GM23248 (cell line): ENCODE data around the gene TOP3B. TPM values are rescaled to one million over a fixed set of nuclear protein-coding genes. Genes with fewer than 3 reads are reported as not detected.

Source experiments
- DNase-seq: peaks from one replicate; pipeline ENCODE4 v3.0.0-alpha.2; 2015
- H2AFZ ChIP-seq: fragments of 200-600 bp; sonication (generic); 2 replicates; pipeline ENCODE4 v1.6.1; 2016; ENCODE audit warnings: antibody characterized with exemption
- H3F3A ChIP-seq: fragments of 200-600 bp; sonication (generic); 2 replicates; pipeline ENCODE4 v1.6.1; 2016; ENCODE audit warnings: mild to moderate bottlenecking, antibody characterized with exemption, mixed run types; ENCODE audit not compliant: insufficient read depth
- H3K27ac ChIP-seq: fragments of 200-600 bp; sonication (generic); 2 replicates; pipeline ENCODE4 v1.5.1; 2016; ENCODE audit warnings: mild to moderate bottlenecking
- H3K27me3 ChIP-seq: fragments of 200-600 bp; sonication (generic); replicated peaks from 2 replicates; pipeline ENCODE4 v1.6.1; 2016; ENCODE audit warnings: mild to moderate bottlenecking; ENCODE audit not compliant: insufficient read depth
- H3K36me3 ChIP-seq: fragments of 200-600 bp; sonication (generic); 2 replicates; pipeline ENCODE4 v1.6.1; 2016; ENCODE audit warnings: low read depth, mild to moderate bottlenecking
- H3K4me1 ChIP-seq: fragments of 200-600 bp; sonication (generic); 2 replicates; pipeline ENCODE4 v1.6.1; 2016; ENCODE audit warnings: mild to moderate bottlenecking; ENCODE audit not compliant: insufficient read depth
- H3K4me2 ChIP-seq: fragments of 200-600 bp; sonication (generic); one replicate; pipeline ENCODE4 v1.6.1; 2016; ENCODE audit warnings: mild to moderate bottlenecking; ENCODE audit not compliant: unreplicated experiment
- H3K4me3 ChIP-seq: fragments of 200-600 bp; sonication (generic); 2 replicates; pipeline ENCODE4 v1.5.1; 2016; ENCODE audit warnings: mild to moderate bottlenecking
- H3K79me2 ChIP-seq: fragments of 200-600 bp; sonication (generic); 2 replicates; pipeline ENCODE4 v1.6.1; 2016; ENCODE audit warnings: mild to moderate bottlenecking; ENCODE audit not compliant: insufficient read depth
- H3K9ac ChIP-seq: fragments of 200-600 bp; sonication (generic); 2 replicates; pipeline ENCODE4 v1.6.1; 2016; ENCODE audit warnings: mild to moderate bottlenecking
- H3K9me2 ChIP-seq: fragments of 200-600 bp; sonication (generic); 2 replicates; pipeline ENCODE4 v1.6.1; 2016; ENCODE audit warnings: mixed run types, mild to moderate bottlenecking, moderate library complexity; ENCODE audit not compliant: insufficient read depth
- H3K9me3 ChIP-seq: fragments of 200-600 bp; sonication (generic); one replicate; pipeline ENCODE4 v1.6.1; 2017; ENCODE audit warnings: low read depth
- H4K20me1 ChIP-seq: fragments of 200-600 bp; sonication (generic); 2 replicates; pipeline ENCODE4 v1.6.0; 2016; ENCODE audit not compliant: insufficient read depth
- EZH2 ChIP-seq: fragments of 200-600 bp; sonication (generic); IDR thresholded peaks from 2 replicates; pipeline ENCODE4 v1.6.1; 2018; ENCODE audit warnings: antibody characterized with exemption, mild to moderate bottlenecking; ENCODE audit not compliant: insufficient read depth, poor library complexity, severe bottlenecking
- EZH2phosphoT487 ChIP-seq: fragments of 200-600 bp; sonication (generic); IDR thresholded peaks from 2 replicates; pipeline ENCODE4 v1.6.1; 2018; ENCODE audit warnings: antibody characterized with exemption, moderate library complexity, mild to moderate bottlenecking, low read depth; ENCODE audit not compliant: insufficient read depth
- WGBS, 2 experiments: methylation state at CpG; one replicate each; pipeline ENCODE4 v1.1.6; 2015 to 2017; ENCODE audit warnings: low lambda C conversion rate in 2 of 2, low coverage in 1 of 2; ENCODE audit errors: missing lambda C conversion rate in 2 of 2; 5-methylcytosine and 5-hydroxymethylcytosine counted together
- in situ Hi-C: fragments of 300-500 bp; cut with MboI; formaldehyde crosslinking; loops from 2 replicates; pipeline ENCODE4 v1.15.0; 2020
- polyA plus RNA-seq: library from polyadenylated mRNA; unstranded; fragments of >200 nt; fragmentation: Nextera tagmentation; extraction: Ambion mirVana; gene quantifications from 2 replicates; pipeline ENCODE4 v1.2.1, GENCODE V29; 2016
- total RNA-seq: library from RNA; depleted of rRNA; stranded (reverse); fragments of >200 nt; shearing (Covaris generic); gene quantifications from 2 replicates; pipeline ENCODE4 v1.2.3, GENCODE V29; 2014

The TOP3B gene
- total and polyA plus RNA-seq, 2 experiments from 2014 or later, result 11.6 to 16.0 TPM

- TF ChIP-seq EZH2phosphoT487, result no peak
- TF ChIP-seq EZH2, result no peak
- H3K4me1 ChIP-seq, result no peaks in the 10 kb centered on the region; the same call in 1 of the 2 replicates
- no peak overlapping the region for H3K4me2 ChIP-seq
- no peaks in the 10 kb centered on the region for H3K27me3 ChIP-seq
- no peaks in the 10 kb centered on the region for H3K9me3 ChIP-seq
- H4K20me1 ChIP-seq, result no peaks in the 10 kb centered on the region
- no peaks in the 10 kb centered on the region for H3K9me2 ChIP-seq
- H3K27ac ChIP-seq, result no peak overlapping the region
- no peak overlapping the region for H2AFZ ChIP-seq
- in situ Hi-C loops, result no loop called here
- no peak overlapping the region for H3K9ac ChIP-seq
- H3K36me3 ChIP-seq, result no peaks in the 10 kb centered on the region
- no peak overlapping the region for H3K4me3 ChIP-seq
- no peak for DNase-seq
- H3F3A ChIP-seq, result no peaks in the 10 kb centered on the region
- peaks cover 53% of the 10 kb centered on the region for H3K79me2 ChIP-seq
- 95 to 100% methylated on average over 1 of the region's 1 CpG for WGBS, 2 experiments
Measured at GRCh38 chr22:21977814-21978213, 4.8 kb downstream of the TOP3B start.

GRCh38 chr22:21975854-21976345 lies 6.7 kb downstream of the TOP3B start:
- Histone ChIP-seq H3K27ac (no peak overlapping the region), H3K4me2 (no peak overlapping the region), H3F3A (no peaks in the 10 kb centered on the region), H3K36me3 (0 out of 2 replicates have a peak, but pooled peaks cover 4% of the 10 kb centered on the region), H4K20me1 (no peaks in the 10 kb centered on the region), H3K4me1 (no peaks in the 10 kb centered on the region; the same call in 1 of the 2 replicates), H2AFZ (no peak overlapping the region), H3K27me3 (no peaks in the 10 kb centered on the region), H3K79me2 (peaks cover 33% of the 10 kb centered on the region), H3K4me3 (no peak overlapping the region), H3K9ac (no peak overlapping the region), H3K9me3 (no peaks in the 10 kb centered on the region), H3K9me2 (no peaks in the 10 kb centered on the region)
- DNase-seq, result no peak
- WGBS, 2 experiments, result 86 to 92% methylated on average over 5 of the region's 5 CpGs
- no peak for TF ChIP-seq EZH2
- TF ChIP-seq EZH2phosphoT487, result no peak
- in situ Hi-C loops, result no loop called here

- H3K36me3 ChIP-seq, result 0 out of 2 replicates have a peak, but pooled peaks cover 4% of the 10 kb centered on the region
- no peak for DNase-seq
- in situ Hi-C loops, result no loop called here
- H3K9me3 ChIP-seq, result no peaks in the 10 kb centered on the region
- no peaks in the 10 kb centered on the region for H3F3A ChIP-seq
- no peaks in the 10 kb centered on the region for H4K20me1 ChIP-seq
- H3K27me3 ChIP-seq, result no peaks in the 10 kb centered on the region
- no peak overlapping the region for H2AFZ ChIP-seq
- no peak overlapping the region for H3K4me2 ChIP-seq
- H3K4me3 ChIP-seq, result no peak overlapping the region
- H3K9me2 ChIP-seq, result no peaks in the 10 kb centered on the region
- H3K79me2 ChIP-seq, result peaks cover 27% of the 10 kb centered on the region
- TF ChIP-seq EZH2phosphoT487 (no peak), EZH2 (no peak)
- H3K9ac ChIP-seq, result no peak overlapping the region
- no peak overlapping the region for H3K27ac ChIP-seq
- no peaks in the 10 kb centered on the region for H3K4me1 ChIP-seq
- 72 to 78% methylated on average over 5 of the region's 5 CpGs for WGBS, 2 experiments
Measured at GRCh38 chr22:21975273-21975672, 7.3 kb downstream of the TOP3B start.

- no peaks in the 10 kb centered on the region for H3F3A ChIP-seq
- H3K9me3 ChIP-seq, result no peaks in the 10 kb centered on the region
- no peaks in the 10 kb centered on the region for H3K4me1 ChIP-seq
- H2AFZ ChIP-seq, result no peak overlapping the region
- H3K27ac ChIP-seq, result no peak overlapping the region
- in situ Hi-C loops, result no loop called here
- no peak overlapping the region for H3K4me2 ChIP-seq
- no peak overlapping the region for H3K9ac ChIP-seq
- no peak for DNase-seq
- H3K36me3 ChIP-seq, result 0 out of 2 replicates have a peak, but pooled peaks cover 4% of the 10 kb centered on the region
- H3K27me3 ChIP-seq, result no peaks in the 10 kb centered on the region
- no peaks in the 10 kb centered on the region for H4K20me1 ChIP-seq
- 94% methylated on average over 12 of the region's 12 CpGs for WGBS, 2 experiments
- peaks cover 22% of the 10 kb centered on the region for H3K79me2 ChIP-seq
- no peak for TF ChIP-seq EZH2
- no peak for TF ChIP-seq EZH2phosphoT487
- no peak overlapping the region for H3K4me3 ChIP-seq
- H3K9me2 ChIP-seq, result no peaks in the 10 kb centered on the region
Measured at GRCh38 chr22:21974058-21974649, 8.4 kb downstream of the TOP3B start.

GRCh38 chr22:21972806-21973205 lies 9.8 kb downstream of the TOP3B start:
- Histone ChIP-seq H3K27me3 (no peaks in the 10 kb centered on the region), H2AFZ (no peak overlapping the region), H4K20me1 (no peaks in the 10 kb centered on the region), H3K4me1 (no peaks in the 10 kb centered on the region), H3K4me3 (no peak overlapping the region), H3K36me3 (peaks cover 10% of the 10 kb centered on the region; the same call in 1 of the 2 replicates), H3K79me2 (peaks cover 20% of the 10 kb centered on the region), H3K9me3 (no peaks in the 10 kb centered on the region), H3K4me2 (no peak overlapping the region), H3K27ac (no peak overlapping the region), H3K9me2 (no peaks in the 10 kb centered on the region), H3K9ac (no peak overlapping the region), H3F3A (no peaks in the 10 kb centered on the region)
- in situ Hi-C loops, result no loop called here
- no peak for DNase-seq
- WGBS, 2 experiments, result 91 to 93% methylated on average over 6 of the region's 6 CpGs
- TF ChIP-seq EZH2 (no peak), EZH2phosphoT487 (no peak)
